ENCODE data around the gene RBKS.

Gene RBKS

DNA sequence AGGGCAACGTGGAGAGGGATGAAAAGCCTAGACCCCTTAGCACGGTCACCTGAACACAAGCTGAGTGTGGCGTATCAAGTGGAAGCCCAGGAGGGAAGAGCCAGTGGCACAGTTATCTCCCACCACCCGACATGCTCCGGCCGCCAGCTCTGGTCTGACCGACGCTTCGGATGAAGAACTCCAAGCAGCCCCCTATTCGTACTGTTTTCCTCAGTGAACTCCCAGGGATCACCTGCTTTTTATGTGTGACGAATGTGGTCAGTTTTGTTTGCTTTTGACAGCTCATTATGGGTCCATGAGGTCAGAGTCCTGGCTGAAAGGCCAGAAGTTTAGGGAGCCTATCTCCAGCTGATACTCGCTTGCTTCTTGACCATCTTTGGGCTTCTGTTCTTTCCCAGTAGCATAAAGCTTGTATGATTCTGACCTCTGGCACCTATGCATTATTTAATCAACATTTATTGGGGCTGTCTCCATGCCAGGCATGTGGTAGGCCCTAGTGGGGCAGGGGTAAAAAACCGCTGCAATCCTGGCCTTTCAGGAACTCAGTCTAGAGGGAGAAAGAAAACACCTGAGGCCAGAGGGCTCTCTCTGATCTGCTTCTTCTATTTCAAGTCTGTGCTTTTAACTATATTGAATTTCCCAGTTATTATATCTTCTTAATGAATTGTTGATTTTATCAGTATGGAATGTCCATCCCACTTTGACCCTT, 151.7 kb downstream of the RBKS start:
- in situ Hi-C loops (cut with HindIII; ENCODE audit: low sequenced_read_pairs), result loop anchor here (5.0 kb wide), 1 partner anchor 669 kb away; no protein-coding TSS in a partner anchor

DNA sequence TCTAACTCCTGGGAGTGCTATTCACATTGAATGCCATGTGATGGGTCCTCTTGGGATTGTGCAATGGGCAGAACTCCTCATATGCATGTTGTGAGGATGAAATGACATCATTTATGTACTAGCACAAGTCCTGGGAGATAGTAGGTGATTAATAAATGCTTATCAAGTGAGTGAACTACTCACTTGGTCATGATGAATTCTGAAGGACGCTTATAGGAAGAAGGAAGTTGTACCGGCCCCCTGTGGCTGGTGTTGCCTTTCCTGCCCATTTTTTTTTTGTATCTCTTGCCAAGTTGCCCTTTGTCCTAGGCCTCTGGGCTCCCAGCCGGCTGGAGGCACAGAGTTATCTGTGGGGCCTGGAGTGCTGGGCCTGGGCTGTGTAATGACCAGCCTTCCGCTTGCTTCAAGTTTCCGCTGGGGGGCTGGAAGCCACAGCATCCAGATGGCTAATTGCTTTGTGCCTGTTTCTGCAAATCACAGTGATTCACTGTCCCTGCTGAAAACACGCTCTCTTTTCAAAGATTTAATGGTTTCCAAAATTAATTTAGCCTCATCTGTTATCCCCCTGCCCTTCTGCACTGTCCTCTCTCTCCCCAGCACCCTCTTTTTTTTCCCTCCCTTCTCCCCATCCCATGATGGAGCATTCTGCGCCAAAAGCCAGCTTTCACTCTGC, 152.4 kb downstream of the RBKS start:
- in situ Hi-C loops (cut with HindIII; ENCODE audit: low sequenced_read_pairs), result loop anchor here (5.0 kb wide), 1 partner anchor 669 kb away; no protein-coding TSS in a partner anchor

DNA sequence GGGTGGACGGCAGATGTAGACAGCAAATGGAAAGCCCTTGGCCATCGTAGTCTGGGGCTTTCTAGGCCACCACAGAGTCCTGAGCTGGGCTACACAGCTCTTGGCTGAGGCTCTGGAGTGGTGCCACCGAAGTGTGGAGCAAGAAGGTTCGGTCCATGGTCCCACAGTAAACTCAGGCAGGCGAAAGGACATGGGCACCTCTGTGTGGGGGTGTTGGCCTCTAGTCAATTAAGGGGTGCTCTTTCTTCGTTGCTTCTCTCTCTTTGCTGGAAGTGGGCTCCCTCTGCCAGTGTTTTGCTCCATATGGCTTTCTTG, 153.3 kb downstream of the RBKS start:
- in situ Hi-C loops (cut with HindIII; ENCODE audit: low sequenced_read_pairs), result loop anchor here (5.0 kb wide), 1 partner anchor 670 kb away; no protein-coding TSS in a partner anchor

DNA sequence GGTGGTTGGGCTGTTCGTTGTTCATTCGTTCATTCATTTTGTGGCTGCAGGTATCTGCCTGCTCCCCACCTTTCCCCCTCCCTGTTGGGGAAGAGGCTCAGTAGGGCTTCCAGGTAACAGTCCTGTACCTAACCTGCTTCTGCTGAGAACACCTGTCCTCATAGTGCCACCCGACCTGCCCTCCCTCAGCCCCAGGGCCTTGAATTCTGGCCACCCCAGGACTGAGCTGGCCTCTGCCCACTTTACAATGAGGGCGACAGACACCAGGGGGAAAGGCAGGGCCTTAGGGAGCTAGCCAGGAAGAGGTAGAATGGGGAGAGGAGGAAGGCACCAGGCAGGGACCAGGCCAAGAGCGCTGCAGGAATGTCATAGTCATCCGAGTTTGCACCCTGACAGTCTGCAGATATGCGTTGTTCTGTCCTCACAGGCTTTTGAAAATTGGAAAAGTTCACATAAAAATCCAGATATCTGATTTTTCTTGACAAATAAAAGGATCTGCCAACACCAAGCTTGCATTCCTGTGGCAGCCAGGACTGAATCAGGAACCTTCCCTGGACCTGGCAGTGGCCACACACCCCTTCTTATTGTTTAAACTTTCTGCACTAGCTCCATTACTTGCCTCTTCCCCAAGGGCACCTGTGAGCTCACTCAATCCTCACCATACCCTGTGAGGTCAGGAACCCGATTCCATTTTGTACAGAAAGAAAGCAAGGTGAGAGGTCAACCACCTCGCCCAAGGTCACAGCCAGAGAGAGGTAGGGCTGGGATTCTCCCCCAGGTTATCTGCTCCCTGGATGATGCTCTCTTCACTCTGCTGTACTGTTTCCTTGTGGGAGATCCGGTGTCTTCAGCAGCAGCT, 153.9 kb downstream of the RBKS start:
- in situ Hi-C loops (cut with HindIII; ENCODE audit: low sequenced_read_pairs), result loop anchor here (5.0 kb wide), 1 partner anchor 671 kb away; no protein-coding TSS in a partner anchor

DNA sequence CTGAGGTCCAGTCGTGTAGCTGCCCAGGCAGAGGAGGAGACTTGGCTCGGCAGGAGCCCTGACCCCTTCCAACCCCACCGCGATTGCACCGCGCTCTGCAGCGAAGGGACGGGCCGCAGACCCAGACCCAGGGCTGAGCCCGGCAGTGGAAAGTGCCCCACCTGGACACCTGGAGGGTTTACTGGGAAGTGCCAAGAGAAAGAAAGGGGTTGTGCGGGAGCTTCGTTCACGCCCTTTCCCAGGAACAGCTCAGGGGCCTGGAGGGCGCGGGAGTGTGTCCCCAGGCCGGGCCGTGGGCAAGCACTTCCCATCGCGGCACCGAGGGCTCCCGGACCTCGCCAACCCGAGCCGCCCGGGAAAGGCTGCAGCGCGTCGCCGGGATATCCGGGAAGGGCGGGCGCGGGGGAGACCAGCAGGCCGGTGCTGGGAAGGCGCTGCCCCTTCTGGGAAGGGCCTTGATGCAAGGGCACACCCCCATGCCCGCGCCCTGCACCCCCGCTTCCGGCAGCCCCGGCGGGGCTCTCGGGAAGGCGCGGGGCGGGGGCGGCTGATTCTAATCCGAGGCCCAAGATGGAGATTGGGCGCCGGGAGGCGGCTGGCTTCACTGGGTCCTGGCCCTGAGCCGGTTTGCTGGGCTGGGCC, 154.8 kb downstream of the RBKS start:
- in situ Hi-C loops (cut with HindIII; ENCODE audit: low sequenced_read_pairs), result loop anchor here (5.0 kb wide), 1 partner anchor 672 kb away; no protein-coding TSS in a partner anchor

DNA sequence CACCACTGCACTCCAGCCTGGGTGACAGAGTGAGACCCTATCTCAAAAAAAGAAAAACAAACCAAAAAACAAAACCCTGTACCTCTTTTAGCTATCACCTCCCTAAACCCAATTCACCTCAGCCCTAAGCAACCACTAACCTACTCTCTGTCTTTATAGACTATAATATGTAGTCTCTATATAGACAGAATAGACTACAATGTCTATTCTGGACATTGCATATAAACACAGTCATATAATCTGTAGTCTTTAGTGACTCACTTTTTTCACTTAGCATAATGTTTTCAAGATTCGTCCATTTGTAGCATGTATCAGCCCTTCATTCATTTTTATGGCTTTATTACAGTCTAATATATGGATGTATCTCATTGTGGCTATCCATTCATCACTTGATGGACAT, 155.9 kb downstream of the RBKS start:
- in situ Hi-C loops (cut with HindIII; ENCODE audit: low sequenced_read_pairs), result no loop called here

Measured in endothelial cell of hepatic sinusoid (primary cell).